ENCODE data around the gene COL4A4.

Gene COL4A4

GRCh38 chr2:227035711-227036367 is 128.2 kb downstream of the COL4A4 start:
- no peak for FAIRE-seq

DNA sequence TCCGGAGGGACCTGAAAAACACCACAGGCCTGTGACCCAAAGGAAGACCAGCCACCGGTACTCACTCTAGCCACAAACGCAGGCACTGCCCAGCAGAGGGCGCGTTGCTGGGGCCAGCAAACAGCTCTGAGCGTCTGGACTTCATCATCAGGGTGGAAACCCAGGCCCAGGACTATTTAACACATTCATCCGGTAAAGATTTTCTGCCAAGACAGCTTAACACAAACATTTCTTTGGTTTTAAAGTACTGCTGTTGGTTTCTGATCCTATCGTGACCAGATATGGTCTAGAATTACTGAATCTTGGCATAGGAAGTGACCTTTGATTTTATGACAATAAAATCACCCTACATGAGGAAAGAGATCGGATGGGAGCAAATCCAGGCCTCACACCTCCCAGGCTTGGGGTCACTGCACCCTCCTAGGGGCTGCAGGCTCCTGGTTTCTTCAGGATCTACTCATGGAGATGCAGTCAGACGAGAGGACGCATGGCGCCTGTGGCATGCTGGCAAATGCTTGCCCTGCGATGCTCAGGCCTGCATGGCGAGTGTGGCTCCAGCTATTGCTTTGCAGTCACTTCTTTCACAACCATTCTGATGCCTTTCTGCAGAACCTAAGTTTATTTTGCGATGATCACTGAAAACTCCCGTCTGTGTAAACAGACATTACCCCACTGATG is 130.4 kb downstream of the COL4A4 start:
- DNase-seq (ENCODE audit: insufficient read length, low spot score) = peak; percentile 36
- no peak for FAIRE-seq

More at GRCh38 chr2:227035711-227036367, 128.2 kb downstream of the COL4A4 start:
- no peak for DNase-seq (ENCODE audit: insufficient read length, low spot score)

GRCh38 chr2:227031379-227031778 is 132.6 kb downstream of the COL4A4 start:
- DNase-seq (ENCODE audit: insufficient read length, low spot score) (no peak), FAIRE-seq (no peak)

GRCh38 chr2:227030789-227031188 is 133.2 kb downstream of the COL4A4 start:
- FAIRE-seq = no peak
- no peak for DNase-seq (ENCODE audit: insufficient read length, low spot score)

GRCh38 chr2:227029426-227030105 is 134.4 kb downstream of the COL4A4 start:
- FAIRE-seq (no peak), DNase-seq (ENCODE audit: insufficient read length, low spot score) (no peak)

DNA sequence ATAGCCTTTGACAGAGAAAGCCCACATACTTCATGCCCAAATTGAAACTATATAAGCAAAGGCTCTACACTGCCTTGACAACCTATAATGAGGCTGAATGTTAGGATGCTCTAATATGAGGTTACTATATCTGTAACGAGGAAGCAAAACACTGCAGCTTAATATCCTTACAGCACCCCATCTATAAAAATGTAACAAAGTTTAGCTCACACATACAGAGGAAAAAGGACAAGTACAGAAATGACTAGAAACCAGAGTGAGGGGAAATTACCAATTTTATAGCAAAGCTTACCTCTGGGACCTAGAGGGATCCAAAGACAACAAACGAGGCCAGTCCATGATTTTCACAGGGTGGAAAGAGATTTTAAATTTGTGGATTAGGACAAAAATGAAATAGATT is 138.5 kb downstream of the COL4A4 start:
- DNase-seq (ENCODE audit: insufficient read length, low spot score) (no peak), FAIRE-seq (no peak)

DNA sequence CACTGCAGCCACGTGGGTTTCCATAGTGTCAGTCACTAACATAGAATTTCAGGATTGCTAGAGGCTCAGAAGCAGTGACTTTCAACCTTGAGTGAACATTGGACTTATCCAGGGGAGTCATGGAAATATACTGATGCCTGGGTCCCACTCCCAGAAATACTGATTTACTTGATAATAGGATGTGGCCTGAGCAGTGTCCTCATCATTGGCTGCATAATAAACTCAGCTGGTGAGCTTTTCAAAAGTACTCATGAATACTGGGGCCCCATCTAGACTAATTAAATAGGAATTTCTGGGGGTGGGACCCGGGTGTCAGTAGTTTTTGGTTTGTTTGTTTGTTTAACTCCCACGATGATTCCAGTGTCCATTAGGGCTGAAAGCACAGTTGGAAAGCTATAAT is 141.4 kb downstream of the COL4A4 start:
- DNase-seq (ENCODE audit: insufficient read length, low spot score) (no peak), FAIRE-seq (no peak)

- no peak for FAIRE-seq
- DNase-seq (ENCODE audit: insufficient read length, low spot score) = no peak
Observed at GRCh38 chr2:227020416-227020815, 143.6 kb downstream of the COL4A4 start.

GRCh38 chr2:227016894-227017293 is 147.1 kb downstream of the COL4A4 start:
- DNase-seq (ENCODE audit: insufficient read length, low spot score) = no peak
- no peak for FAIRE-seq

DNA sequence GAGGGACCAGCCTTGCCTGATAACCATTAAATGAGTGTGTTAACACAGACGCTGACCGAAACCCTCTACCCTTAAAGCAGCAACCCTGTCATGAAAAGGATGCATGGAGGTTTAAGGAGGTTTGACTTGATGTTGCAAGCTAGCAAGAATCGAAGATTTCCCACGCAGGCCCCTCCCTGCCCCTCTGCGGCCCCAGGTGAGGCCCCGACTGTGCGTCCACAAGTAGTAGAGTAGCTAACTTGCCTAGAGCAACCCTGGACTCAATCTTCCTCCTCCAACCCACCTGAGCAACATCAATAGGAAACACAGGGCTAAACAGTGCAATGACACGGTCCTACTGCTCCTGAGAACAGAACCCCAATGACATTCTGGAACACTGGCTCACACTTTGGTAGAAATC is 150.1 kb downstream of the COL4A4 start:
- DNase-seq (ENCODE audit: insufficient read length, low spot score) = no peak
- peak; percentile 23 for FAIRE-seq

DNA sequence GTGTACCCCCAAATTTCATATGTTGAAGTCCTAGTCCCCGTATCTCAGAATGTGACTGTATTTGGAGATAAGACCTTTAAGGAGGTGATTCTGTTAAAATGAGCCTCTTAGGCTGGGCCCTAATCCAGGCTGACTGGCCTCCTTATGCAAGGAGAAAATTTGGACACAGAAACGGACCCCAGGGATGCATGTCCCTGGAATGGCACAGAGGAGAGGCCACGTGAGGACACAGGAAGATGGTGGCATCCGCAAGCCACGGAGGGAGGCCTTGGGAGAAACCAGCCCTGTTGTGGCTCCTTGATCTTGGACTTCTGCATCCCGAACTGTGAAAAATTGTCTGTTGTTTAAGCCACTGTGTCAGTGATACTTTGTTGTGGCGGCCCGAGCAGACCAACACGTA is 150.7 kb downstream of the COL4A4 start:
- DNase-seq (ENCODE audit: insufficient read length, low spot score) = no peak
- no peak for FAIRE-seq

- DNase-seq (ENCODE audit: insufficient read length, low spot score) (no peak), FAIRE-seq (no peak)
Observed at GRCh38 chr2:227010433-227010832, 153.6 kb downstream of the COL4A4 start.

DNA sequence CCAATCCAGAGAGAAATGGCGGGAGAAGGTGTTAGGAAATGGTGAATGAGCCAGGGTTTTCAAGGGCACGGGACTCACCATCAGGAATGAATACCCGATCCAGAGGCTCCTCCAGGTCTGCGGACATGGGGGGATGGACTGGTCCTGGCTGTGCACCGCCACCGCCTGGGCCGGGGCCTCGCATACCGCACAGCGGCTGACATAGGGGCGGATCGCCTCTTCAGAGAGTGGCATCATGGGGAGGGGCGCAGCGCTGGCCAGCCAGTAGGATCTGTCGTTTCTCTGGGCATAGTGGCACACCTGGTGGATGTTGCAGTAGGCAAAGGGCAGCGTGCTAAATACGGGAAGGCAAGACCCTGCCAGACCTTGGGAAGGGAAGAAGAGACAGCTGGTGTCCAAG is 156.1 kb downstream of the COL4A4 start:
- FAIRE-seq = no peak
- no peak for DNase-seq (ENCODE audit: insufficient read length, low spot score)

GRCh38 chr2:227007148-227007547 is 156.9 kb downstream of the COL4A4 start:
- no peak for DNase-seq (ENCODE audit: insufficient read length, low spot score)
- no peak for FAIRE-seq

GRCh38 chr2:227006189-227006897 is 157.7 kb downstream of the COL4A4 start:
- FAIRE-seq (no peak), DNase-seq (ENCODE audit: insufficient read length, low spot score) (no peak)

- FAIRE-seq (no peak), DNase-seq (ENCODE audit: insufficient read length, low spot score) (no peak)
Observed at GRCh38 chr2:227004482-227004881, 159.5 kb downstream of the COL4A4 start.

DNA sequence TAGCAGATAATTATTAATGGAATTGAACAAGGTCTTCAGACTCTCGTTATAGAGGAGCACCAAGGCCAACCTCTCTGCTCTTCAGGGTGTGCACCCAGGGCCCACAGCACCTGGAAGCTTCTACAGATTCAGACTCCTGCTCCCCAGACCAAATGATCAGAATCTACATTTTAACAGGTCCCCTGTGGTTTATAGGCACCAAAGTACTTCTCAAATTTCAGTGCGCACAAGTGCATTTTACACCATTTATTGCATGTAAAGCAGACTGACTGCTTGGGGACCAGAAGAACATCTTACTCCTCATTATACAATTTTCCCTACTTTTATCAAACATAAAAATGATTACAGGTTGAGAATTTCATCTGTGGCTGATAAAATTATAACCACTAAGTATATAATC is 163.9 kb downstream of the COL4A4 start:
- FAIRE-seq (no peak), DNase-seq (ENCODE audit: insufficient read length, low spot score) (no peak)

DNA sequence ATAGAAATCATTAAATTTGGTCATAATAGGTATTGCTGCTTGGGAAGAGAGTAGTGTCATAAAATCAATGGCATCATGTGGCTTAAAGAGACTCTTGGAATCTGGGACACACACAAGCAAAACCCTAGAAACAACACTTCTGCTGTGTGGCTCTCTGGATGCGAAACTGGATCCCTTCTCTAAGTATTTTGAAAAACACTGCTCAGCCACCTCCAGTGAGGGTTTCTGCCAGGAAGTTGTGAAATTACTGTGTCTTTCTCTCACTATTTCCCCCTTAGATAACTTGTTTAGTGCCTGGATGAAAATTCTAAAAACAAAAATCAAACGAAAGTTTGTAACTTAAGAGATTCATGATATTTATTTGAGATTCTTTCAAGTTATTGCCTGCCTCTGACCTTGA is 164.3 kb downstream of the COL4A4 start:
- FAIRE-seq (no peak), DNase-seq (ENCODE audit: insufficient read length, low spot score) (no peak)

- DNase-seq (ENCODE audit: insufficient read length, low spot score) (peak; percentile 69), FAIRE-seq (peak; percentile 89)
Observed at GRCh38 chr2:226995625-226996041, 168.4 kb downstream of the COL4A4 start.

- DNase-seq (ENCODE audit: insufficient read length, low spot score) (no peak), FAIRE-seq (no peak)
Observed at GRCh38 chr2:226994775-226995174, 169.2 kb downstream of the COL4A4 start.

DNA sequence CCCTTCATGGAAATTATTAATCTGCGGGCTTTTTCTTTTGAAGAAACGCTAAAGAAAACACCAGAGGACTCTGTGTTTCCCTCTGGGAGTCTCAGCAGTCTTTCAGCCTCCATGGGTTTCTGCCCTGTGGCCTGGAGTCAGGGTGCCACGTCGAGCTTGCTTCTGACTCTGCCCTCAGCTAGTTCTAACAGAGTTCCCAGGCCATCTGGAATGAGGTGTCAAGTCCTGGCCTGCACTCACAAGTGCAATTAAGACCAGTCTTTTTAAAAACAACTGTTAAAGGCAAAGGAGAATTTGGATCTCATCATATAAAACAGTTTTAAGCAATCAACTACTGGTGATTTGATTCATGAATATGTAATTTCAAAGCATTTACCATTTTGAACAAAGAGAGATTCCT is 170.8 kb downstream of the COL4A4 start:
- DNase-seq (ENCODE audit: insufficient read length, low spot score) (no peak), FAIRE-seq (no peak)
